H9 (cell line): Measurements from ENCODE around the gene HP. TPM values are rescaled to one million over a fixed set of nuclear protein-coding genes. Genes with fewer than 3 reads are reported as not detected.

Experiments used
- DNase-seq: peaks from one replicate; pipeline ENCODE4 v3.0.0-alpha.2; 2017
- H2AFZ ChIP-seq: one replicate; pipeline ENCODE4 v1.6.1; 2013; ENCODE audit warnings: mild to moderate bottlenecking, low read length, control low read depth, moderate library complexity
- H2AK5ac ChIP-seq: 2 replicates; pipeline ENCODE4 v1.6.1; 2013; ENCODE audit warnings: low read length, control low read depth, mixed read lengths; ENCODE audit not compliant: insufficient read length
- H2BK120ac ChIP-seq: one replicate; pipeline ENCODE4 v1.6.1; 2013; ENCODE audit warnings: low read depth, mild to moderate bottlenecking, low read length, control low read depth, inconsistent platforms; ENCODE audit not compliant: poor library complexity, severe bottlenecking
- H2BK12ac ChIP-seq: 2 replicates; pipeline ENCODE4 v1.6.1; 2013; ENCODE audit warnings: low read length, control low read depth, mixed read lengths, low read depth; ENCODE audit not compliant: insufficient read length
- H2BK15ac ChIP-seq: 2 replicates; pipeline ENCODE4 v1.6.1; 2013; ENCODE audit warnings: low read depth, low read length, control low read depth
- H2BK20ac ChIP-seq: one replicate; pipeline ENCODE4 v1.6.1; 2013; ENCODE audit warnings: low read depth, mild to moderate bottlenecking, low read length, control low read depth, inconsistent platforms; ENCODE audit not compliant: poor library complexity, severe bottlenecking
- H2BK5ac ChIP-seq: 2 replicates; pipeline ENCODE4 v1.6.1; 2013; ENCODE audit warnings: low read length, control low read depth, mixed read lengths; ENCODE audit not compliant: insufficient read length
- H3K14ac ChIP-seq: 2 replicates; pipeline ENCODE4 v1.6.1; 2013; ENCODE audit warnings: low read length, control low read depth; ENCODE audit not compliant: insufficient read depth
- H3K18ac ChIP-seq: 2 replicates; pipeline ENCODE4 v1.6.1; 2013; ENCODE audit warnings: low read depth, mild to moderate bottlenecking, mixed read lengths, low read length, control low read depth; ENCODE audit not compliant: insufficient read length
- H3K23ac ChIP-seq: 2 replicates; pipeline ENCODE4 v1.6.1; 2013; ENCODE audit warnings: low read length, control low read depth, mixed read lengths, low read depth; ENCODE audit not compliant: insufficient read length
- H3K23me2 ChIP-seq: 2 replicates; pipeline ENCODE4 v1.6.1; 2013; ENCODE audit warnings: low read depth, mild to moderate bottlenecking, mixed read lengths, low read length, control low read depth; ENCODE audit not compliant: insufficient read length, poor library complexity, severe bottlenecking
- H3K27ac ChIP-seq: 2 replicates; pipeline ENCODE4 v1.5.1; 2013; ENCODE audit warnings: low read length, control low read depth, mixed read lengths, low read depth; ENCODE audit not compliant: insufficient read length
- H3K27me3 ChIP-seq: 2 replicates; pipeline ENCODE4 v1.6.1; 2013; ENCODE audit warnings: low read length, control low read depth, inconsistent platforms; ENCODE audit not compliant: insufficient read depth
- H3K4ac ChIP-seq: 2 replicates; pipeline ENCODE4 v1.6.1; 2013; ENCODE audit warnings: low read depth, mild to moderate bottlenecking, control low read depth, inconsistent platforms, low read length, moderate library complexity
- H3K4me1 ChIP-seq: 2 replicates; pipeline ENCODE4 v1.6.1; 2013; ENCODE audit warnings: low read length, control low read depth, inconsistent platforms; ENCODE audit not compliant: insufficient read depth
- H3K4me2 ChIP-seq: 2 replicates; pipeline ENCODE4 v1.6.1; 2013; ENCODE audit warnings: low read length, control low read depth, mixed read lengths; ENCODE audit not compliant: insufficient read length, insufficient read depth
- H3K56ac ChIP-seq: 2 replicates; pipeline ENCODE4 v1.6.1; 2013; ENCODE audit warnings: low read depth, mild to moderate bottlenecking, mixed read lengths, low read length, control low read depth; ENCODE audit not compliant: insufficient read length
- H3K79me1 ChIP-seq: 2 replicates; pipeline ENCODE4 v1.6.1; 2013; ENCODE audit warnings: low read depth, mild to moderate bottlenecking, moderate library complexity, low read length, control low read depth, inconsistent platforms; ENCODE audit not compliant: insufficient read depth, poor library complexity, severe bottlenecking
- H3K79me2 ChIP-seq: 2 replicates; pipeline ENCODE4 v1.6.1; 2013; ENCODE audit warnings: low read length, control low read depth, inconsistent platforms; ENCODE audit not compliant: insufficient read depth
- H3K9ac ChIP-seq: 2 replicates; pipeline ENCODE4 v1.6.1; 2013; ENCODE audit warnings: low read length, control low read depth, mixed read lengths; ENCODE audit not compliant: insufficient read length; ENCODE audit errors: extremely low read depth
- H3K9me3 ChIP-seq: one replicate; pipeline ENCODE4 v1.6.1; 2013; ENCODE audit warnings: low read depth, low read length, inconsistent platforms; ENCODE audit not compliant: control insufficient read depth
- H3T11ph ChIP-seq: one replicate; pipeline ENCODE4 v1.6.1; 2013; ENCODE audit warnings: mild to moderate bottlenecking, low read length, control low read depth, inconsistent platforms
- H4K20me1 ChIP-seq: one replicate; pipeline ENCODE4 v1.6.1; 2013; ENCODE audit not compliant: control insufficient read depth, insufficient read length, insufficient read depth
- H4K5ac ChIP-seq: 2 replicates; pipeline ENCODE4 v1.6.1; 2013; ENCODE audit warnings: low read depth, mild to moderate bottlenecking, mixed read lengths, low read length, control low read depth; ENCODE audit not compliant: insufficient read length
- H4K8ac ChIP-seq: replicated peaks from 2 replicates; pipeline ENCODE4 v1.6.1; 2013; ENCODE audit warnings: low read length, control low read depth, mixed read lengths, low read depth; ENCODE audit not compliant: insufficient read length
- H4K91ac ChIP-seq: 2 replicates; pipeline ENCODE4 v1.6.1; 2013; ENCODE audit warnings: low read depth, mild to moderate bottlenecking, moderate library complexity, mixed read lengths, low read length, control low read depth; ENCODE audit not compliant: insufficient read length
- H3K27ac Mint-ChIP-seq, 3 experiments: 2 replicates in 2 of 3; 3 replicates in 1 of 3; pipeline ENCODE4 v1.8.0; 2020 to 2021; ENCODE audit warnings: mixed read lengths in 3 of 3, mild to moderate bottlenecking in 1 of 3, moderate library complexity in 1 of 3
- H3K27me3 Mint-ChIP-seq: 2 replicates; pipeline ENCODE4 v1.8.0; 2021; ENCODE audit warnings: low read depth, mild to moderate bottlenecking, moderate library complexity, mixed read lengths
- H3K36me3 Mint-ChIP-seq, 3 experiments: 2 replicates in 2 of 3; 3 replicates in 1 of 3; pipeline ENCODE4 v1.8.0; 2020 to 2021; ENCODE audit warnings: low read depth in 3 of 3, mixed read lengths in 3 of 3; ENCODE audit not compliant: insufficient read depth in 1 of 3
- H3K4me1 Mint-ChIP-seq, 2 experiments: 2 replicates each; pipeline ENCODE4 v1.8.0; 2020; ENCODE audit warnings: mixed read lengths in 2 of 2
- H3K4me3 Mint-ChIP-seq, 2 experiments: 2 replicates in 1 of 2; 3 replicates in 1 of 2; pipeline ENCODE4 v1.8.0; 2020 to 2021; ENCODE audit warnings: mild to moderate bottlenecking in 2 of 2, mixed read lengths in 2 of 2, moderate library complexity in 1 of 2
- H3K9me3 Mint-ChIP-seq, 2 experiments: 2 replicates in 1 of 2; 3 replicates in 1 of 2; pipeline ENCODE4 v1.8.0; 2020; ENCODE audit warnings: mild to moderate bottlenecking in 2 of 2, mixed read lengths in 2 of 2, moderate library complexity in 1 of 2
- CTCF ChIP-seq: fragments of 200-600 bp; sonication (generic); conservative IDR thresholded peaks from 3 replicates; pipeline ENCODE4 v1.8.0; 2021; ENCODE audit warnings: antibody characterized with exemption, mild to moderate bottlenecking
- WGBS: extraction: QIAGEN DNeasy Blood & Tissue Kit; methylation state at CpG from one replicate; pipeline ENCODE4 v1.1.7; 2013; ENCODE audit warnings: missing lambda C conversion rate, low lambda C conversion rate, mixed read lengths; ENCODE audit not compliant: insufficient read length; ENCODE audit errors: extremely low coverage; 5-methylcytosine and 5-hydroxymethylcytosine counted together
- total RNA-seq: library from RNA; stranded (reverse); gene quantifications from 2 replicates; pipeline ENCODE4 v1.2.1, GENCODE V29; 2021

Gene HP
- total RNA-seq, 1 experiment from 2014 or later, result not detected

- no peak for DNase-seq
- H2BK15ac ChIP-seq, result no peak overlapping the region
- no peak overlapping the region for H3K4ac ChIP-seq
- no peak overlapping the region for H3K9ac ChIP-seq
- no peak overlapping the region for H3K14ac ChIP-seq
- Mint-ChIP-seq H3K4me1 (peaks cover 7 to 10% of the 10 kb centered on the region in 2 experiments), H3K27ac (no peak overlapping the region), H3K9me3 (no peaks in the 10 kb centered on the region), H3K36me3 (peaks cover 11 to 24% (median 23%) of the 10 kb centered on the region in 3 experiments; a peak in 6 of 7 replicates), H3K4me3 (no peak overlapping the region), H3K27me3 (no peaks in the 10 kb centered on the region)
- no peak overlapping the region for H2AK5ac ChIP-seq
- no peak overlapping the region for H2BK12ac ChIP-seq
- no peak for TF ChIP-seq CTCF
- H3K27ac ChIP-seq, result no peak overlapping the region
- H2BK120ac ChIP-seq, result no peak overlapping the region
- H3K18ac ChIP-seq, result no peak overlapping the region
- no peak overlapping the region for H2AFZ ChIP-seq
- H2BK5ac ChIP-seq, result no peak overlapping the region
- H3K4me2 ChIP-seq, result no peak overlapping the region
- H3K4me1 ChIP-seq, result no peaks in the 10 kb centered on the region
- H4K5ac ChIP-seq, result no peak overlapping the region
- no peak overlapping the region for H4K8ac ChIP-seq
- H3K9me3 ChIP-seq, result no peaks in the 10 kb centered on the region
- H4K91ac ChIP-seq, result no peak overlapping the region
- no peaks in the 10 kb centered on the region for H3K23me2 ChIP-seq
- H3K27me3 ChIP-seq, result no peaks in the 10 kb centered on the region
- H3T11ph ChIP-seq, result no peak overlapping the region
- WGBS, result no CpG with 5 or more reads among the region's 6 CpGs
- H3K79me2 ChIP-seq, result no peaks in the 10 kb centered on the region
- no peak overlapping the region for H3K23ac ChIP-seq
- no peak overlapping the region for H2BK20ac ChIP-seq
- no peak overlapping the region for H3K56ac ChIP-seq
- no peaks in the 10 kb centered on the region for H3K79me1 ChIP-seq
- no peaks in the 10 kb centered on the region for H4K20me1 ChIP-seq
Observed at GRCh38 chr16:72027669-72028378, 26.5 kb upstream of the HP start.
